ENCODE data around the gene CNTNAP5. TPM values are rescaled to one million over a fixed set of nuclear protein-coding genes. Genes with fewer than 3 reads are reported as not detected.

Gene CNTNAP5
- total RNA-seq, 3 donors from 2014 or later (not counting 1 experiment from before 2014, with no cell fraction given), result not detected

DNA sequence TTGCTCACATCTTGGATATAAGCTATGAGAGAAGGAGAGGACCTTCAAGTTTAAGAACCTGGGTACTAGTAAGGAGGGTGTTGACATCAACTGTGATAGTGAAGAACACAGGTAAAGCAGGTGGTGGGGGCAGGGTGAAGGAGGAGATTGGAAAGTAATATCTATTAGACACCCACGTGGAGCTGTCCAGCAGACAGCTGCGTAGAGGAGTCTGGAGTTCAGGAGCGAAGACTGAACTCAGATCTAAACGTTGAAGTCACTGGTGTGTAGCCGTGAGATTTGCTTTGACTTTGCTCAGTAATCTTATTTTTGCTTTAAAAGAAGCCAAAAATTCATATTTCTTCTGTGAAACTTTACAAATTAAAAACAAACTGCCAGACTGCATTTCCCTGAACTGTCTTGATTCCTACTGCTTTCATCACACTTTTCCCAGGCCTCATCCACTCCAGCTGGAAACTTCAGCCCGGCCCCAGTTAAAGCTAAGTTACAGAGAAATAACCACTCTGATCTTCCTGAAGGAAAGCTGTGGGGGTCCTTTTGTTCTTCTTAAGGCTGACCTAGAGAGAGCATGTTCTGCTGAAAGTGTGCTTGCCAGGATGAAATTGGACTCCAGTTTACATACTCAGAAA lies 533.3 kb downstream of the CNTNAP5 start:
- intact Hi-C loops (cut with micrococcal nuclease), result no loop called here
- Mint-ChIP-seq H3K27ac (no peak overlapping the region), H3K4me1 (no peaks in the 10 kb centered on the region), H3K36me3 (no peaks in the 10 kb centered on the region), H3K27me3 (ENCODE audit: low read depth in 2 of 2) (no peaks in the 10 kb centered on the region), H3K9me3 (peaks cover 10 to 17% of the 10 kb centered on the region in 2 donors), H3K4me3 (no peak overlapping the region)
- no peak overlapping the region for H3K27ac ChIP-seq (ENCODE audit: low read length)
- no peak for ATAC-seq
- WGBS (ENCODE audit: insufficient coverage), result 79% methylated on average over 6 of the region's 6 CpGs
- no peaks in the 10 kb centered on the region for H3K36me3 ChIP-seq (ENCODE audit: control insufficient read depth, insufficient read depth, low read length)
- TF ChIP-seq, protein P1, sequence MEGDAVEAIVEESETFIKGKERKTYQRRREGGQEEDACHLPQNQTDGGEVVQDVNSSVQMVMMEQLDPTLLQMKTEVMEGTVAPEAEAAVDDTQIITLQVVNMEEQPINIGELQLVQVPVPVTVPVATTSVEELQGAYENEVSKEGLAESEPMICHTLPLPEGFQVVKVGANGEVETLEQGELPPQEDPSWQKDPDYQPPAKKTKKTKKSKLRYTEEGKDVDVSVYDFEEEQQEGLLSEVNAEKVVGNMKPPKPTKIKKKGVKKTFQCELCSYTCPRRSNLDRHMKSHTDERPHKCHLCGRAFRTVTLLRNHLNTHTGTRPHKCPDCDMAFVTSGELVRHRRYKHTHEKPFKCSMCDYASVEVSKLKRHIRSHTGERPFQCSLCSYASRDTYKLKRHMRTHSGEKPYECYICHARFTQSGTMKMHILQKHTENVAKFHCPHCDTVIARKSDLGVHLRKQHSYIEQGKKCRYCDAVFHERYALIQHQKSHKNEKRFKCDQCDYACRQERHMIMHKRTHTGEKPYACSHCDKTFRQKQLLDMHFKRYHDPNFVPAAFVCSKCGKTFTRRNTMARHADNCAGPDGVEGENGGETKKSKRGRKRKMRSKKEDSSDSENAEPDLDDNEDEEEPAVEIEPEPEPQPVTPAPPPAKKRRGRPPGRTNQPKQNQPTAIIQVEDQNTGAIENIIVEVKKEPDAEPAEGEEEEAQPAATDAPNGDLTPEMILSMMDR (IDR thresholded peaks at IDR 0.05), result no peak
- H3K9me3 ChIP-seq (ENCODE audit: control insufficient read depth, insufficient read depth, low read length), result no peaks in the 10 kb centered on the region
- H3K4me1 ChIP-seq (ENCODE audit: control insufficient read depth, insufficient read depth, low read length), result no peaks in the 10 kb centered on the region
- DNase-seq, result no peak
- H3K4me3 ChIP-seq (ENCODE audit: low read length), result no peak overlapping the region
- no peaks in the 10 kb centered on the region for H3K27me3 ChIP-seq (ENCODE audit: control insufficient read depth, insufficient read depth, low read length)

DNA sequence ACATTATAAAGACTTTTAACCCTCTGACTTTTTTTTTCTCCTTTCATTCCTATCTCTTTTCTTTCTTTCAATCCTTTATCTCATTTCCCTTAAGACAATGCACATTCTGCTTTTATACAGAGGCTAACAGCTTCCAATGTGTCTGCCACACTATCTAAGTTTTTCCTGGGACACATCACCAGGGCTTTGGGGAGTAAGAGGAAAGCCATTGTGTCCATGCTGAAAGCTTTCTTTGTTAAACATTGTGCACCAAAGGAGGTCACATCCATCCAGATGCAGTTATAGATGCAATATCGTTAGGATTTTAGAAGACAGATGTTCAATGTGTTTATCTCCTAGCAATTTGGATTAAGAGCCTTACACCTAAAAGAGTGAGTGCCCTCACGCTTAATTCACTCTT lies 534.1 kb downstream of the CNTNAP5 start:
- DNase-seq (no peak), ATAC-seq (no peak)
- Mint-ChIP-seq H3K27ac (no peak overlapping the region), H3K4me1 (no peaks in the 10 kb centered on the region), H3K36me3 (no peaks in the 10 kb centered on the region), H3K27me3 (ENCODE audit: low read depth in 2 of 2) (no peaks in the 10 kb centered on the region), H3K4me3 (no peak overlapping the region), H3K9me3 (peaks cover 14 to 21% of the 10 kb centered on the region in 2 donors)
- H3K36me3 ChIP-seq (ENCODE audit: control insufficient read depth, insufficient read depth, low read length), result no peaks in the 10 kb centered on the region
- no peaks in the 10 kb centered on the region for H3K27me3 ChIP-seq (ENCODE audit: control insufficient read depth, insufficient read depth, low read length)
- no peak overlapping the region for H3K27ac ChIP-seq (ENCODE audit: low read length)
- WGBS (ENCODE audit: insufficient coverage), result 78% methylated on average over 2 of the region's 2 CpGs
- no peaks in the 10 kb centered on the region for H3K4me1 ChIP-seq (ENCODE audit: control insufficient read depth, insufficient read depth, low read length)
- H3K4me3 ChIP-seq (ENCODE audit: low read length), result no peak overlapping the region
- intact Hi-C loops (cut with micrococcal nuclease), result no loop called here
- H3K9me3 ChIP-seq (ENCODE audit: control insufficient read depth, insufficient read depth, low read length), result no peaks in the 10 kb centered on the region
- TF ChIP-seq, protein P1 (IDR thresholded peaks at IDR 0.05), result no peak

DNA sequence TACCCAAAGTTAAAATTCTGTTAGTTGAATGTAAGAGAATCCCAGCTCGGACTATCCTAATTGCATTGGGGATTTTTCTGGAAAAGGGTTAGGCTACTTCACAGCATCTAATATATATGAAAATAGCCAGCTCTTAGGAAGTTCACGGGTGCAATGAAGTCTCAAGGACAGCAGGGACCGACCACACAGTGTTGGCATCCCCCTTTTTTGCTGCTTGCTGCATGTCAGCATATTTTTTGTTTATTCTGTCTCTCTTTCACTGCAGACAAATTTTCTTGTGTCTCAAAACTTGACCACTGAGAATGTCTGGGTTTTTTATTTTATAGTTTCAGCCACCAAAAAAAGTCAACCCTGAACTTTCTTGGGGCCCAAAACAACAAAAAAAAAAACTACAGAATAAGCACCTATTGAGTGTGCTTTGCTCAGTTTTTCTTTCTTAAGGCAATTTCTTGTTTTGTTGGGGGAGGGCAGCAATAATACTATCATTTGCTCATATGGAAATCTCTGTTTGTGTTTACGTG lies 535.6 kb downstream of the CNTNAP5 start:
- Histone ChIP-seq H3K9me3 (ENCODE audit: control insufficient read depth, insufficient read depth, low read length) (peaks cover 4% of the 10 kb centered on the region), H3K36me3 (ENCODE audit: control insufficient read depth, insufficient read depth, low read length) (no peaks in the 10 kb centered on the region), H3K4me1 (ENCODE audit: control insufficient read depth, insufficient read depth, low read length) (no peaks in the 10 kb centered on the region), H3K27ac (ENCODE audit: low read length) (no peak overlapping the region), H3K27me3 (ENCODE audit: control insufficient read depth, insufficient read depth, low read length) (no peaks in the 10 kb centered on the region), H3K4me3 (ENCODE audit: low read length) (no peak overlapping the region)
- intact Hi-C loops (cut with micrococcal nuclease), result no loop called here
- Mint-ChIP-seq H3K27me3 (ENCODE audit: low read depth in 2 of 2) (no peaks in the 10 kb centered on the region), H3K9me3 (peaks cover 14 to 21% of the 10 kb centered on the region in 2 donors), H3K27ac (no peak overlapping the region), H3K4me3 (no peak overlapping the region), H3K36me3 (no peaks in the 10 kb centered on the region), H3K4me1 (no peaks in the 10 kb centered on the region)
- TF ChIP-seq, protein P1 (IDR thresholded peaks at IDR 0.05), result no peak
- WGBS (ENCODE audit: insufficient coverage), result 66% methylated on average over 3 of the region's 4 CpGs
- ATAC-seq (no peak), DNase-seq (no peak)

DNA sequence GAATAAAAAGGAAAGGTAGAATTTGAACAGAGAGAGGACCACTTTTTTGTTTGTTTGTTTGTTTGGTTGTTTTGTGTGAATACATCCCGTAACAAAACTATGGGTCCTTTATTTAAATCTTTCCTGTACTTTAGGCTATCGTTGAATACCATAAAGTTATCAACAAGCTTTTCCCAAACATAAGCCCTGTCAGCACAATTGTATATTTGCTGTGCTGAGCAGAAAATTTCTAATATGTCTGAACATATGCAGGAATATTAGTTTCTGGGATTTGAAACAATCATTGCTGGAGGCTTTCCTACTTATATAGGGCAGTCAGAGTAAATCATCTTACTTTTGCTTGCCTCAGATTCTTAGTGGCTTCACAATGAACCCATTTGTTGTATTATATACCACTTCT lies 536.4 kb downstream of the CNTNAP5 start:
- Mint-ChIP-seq H3K36me3 (no peaks in the 10 kb centered on the region), H3K9me3 (peaks cover 14 to 18% of the 10 kb centered on the region in 2 donors), H3K27ac (no peak overlapping the region), H3K4me3 (no peak overlapping the region), H3K27me3 (ENCODE audit: low read depth in 2 of 2) (no peaks in the 10 kb centered on the region), H3K4me1 (no peaks in the 10 kb centered on the region)
- intact Hi-C loops (cut with micrococcal nuclease), result no loop called here
- no peaks in the 10 kb centered on the region for H3K36me3 ChIP-seq (ENCODE audit: control insufficient read depth, insufficient read depth, low read length)
- no peak overlapping the region for H3K4me3 ChIP-seq (ENCODE audit: low read length)
- WGBS (ENCODE audit: insufficient coverage), result no CpG with 5 or more reads among the region's 2 CpGs
- no peak overlapping the region for H3K27ac ChIP-seq (ENCODE audit: low read length)
- TF ChIP-seq, protein P1 (IDR thresholded peaks at IDR 0.05), result no peak
- ATAC-seq (no peak), DNase-seq (no peak)
- no peaks in the 10 kb centered on the region for H3K27me3 ChIP-seq (ENCODE audit: control insufficient read depth, insufficient read depth, low read length)
- no peaks in the 10 kb centered on the region for H3K4me1 ChIP-seq (ENCODE audit: control insufficient read depth, insufficient read depth, low read length)
- H3K9me3 ChIP-seq (ENCODE audit: control insufficient read depth, insufficient read depth, low read length), result peaks cover 4% of the 10 kb centered on the region

Measured in natural killer cell (primary cell).